GM23338 (cell line): Measurements from ENCODE around the gene POLR1A. TPM values are rescaled to one million over a fixed set of nuclear protein-coding genes. Genes with fewer than 3 reads are reported as not detected.

Experiments used
- ATAC-seq: fragments of 200-7000 bp; cut with Tn5 transposase; 3 replicates; pipeline ENCODE4 v1.9.1; 2020
- DNase-seq: peaks from one replicate; pipeline ENCODE4 v3.0.0-alpha.2; 2015; ENCODE audit warnings: low spot score
- H2AFZ ChIP-seq: fragments of 200-600 bp; sonication (generic); 2 replicates; pipeline ENCODE4 v1.8.0; 2016; ENCODE audit warnings: antibody characterized with exemption, mild to moderate bottlenecking, moderate library complexity
- H3F3A ChIP-seq: fragments of 200-600 bp; sonication (generic); replicated peaks from 2 replicates; pipeline ENCODE4 v1.8.0; 2017; ENCODE audit warnings: antibody characterized with exemption, mixed run types, low read depth
- H3K27ac ChIP-seq: fragments of 200-600 bp; sonication (generic); 2 replicates; pipeline ENCODE4 v1.6.1; 2016; ENCODE audit warnings: low read depth
- H3K27me3 ChIP-seq: fragments of 200-600 bp; sonication (generic); 2 replicates; pipeline ENCODE4 v1.8.0; 2016; ENCODE audit warnings: mild to moderate bottlenecking, mixed run types, moderate library complexity; ENCODE audit not compliant: insufficient read depth
- H3K36me3 ChIP-seq: fragments of 200-600 bp; sonication (generic); 2 replicates; pipeline ENCODE4 v1.8.0; 2016; ENCODE audit warnings: mild to moderate bottlenecking; ENCODE audit not compliant: insufficient read depth
- H3K4me1 ChIP-seq: fragments of 200-600 bp; sonication (generic); 2 replicates; pipeline ENCODE4 v1.8.0; 2016; ENCODE audit warnings: mild to moderate bottlenecking, moderate library complexity; ENCODE audit not compliant: insufficient read depth
- H3K4me2 ChIP-seq: fragments of 200-600 bp; sonication (generic); 2 replicates; pipeline ENCODE4 v1.7.1; 2017; ENCODE audit warnings: mixed run types
- H3K4me3 ChIP-seq: fragments of 200-600 bp; sonication (generic); 2 replicates; pipeline ENCODE4 v1.6.1; 2016; ENCODE audit warnings: mixed run types
- H3K79me2 ChIP-seq: fragments of 200-600 bp; sonication (generic); replicated peaks from 2 replicates; pipeline ENCODE4 v1.8.0; 2017; ENCODE audit warnings: mild to moderate bottlenecking; ENCODE audit not compliant: insufficient read depth
- H3K9me2 ChIP-seq: fragments of 200-600 bp; sonication (generic); 2 replicates; pipeline ENCODE4 v1.8.0; 2017; ENCODE audit not compliant: insufficient read depth
- H4K20me1 ChIP-seq: fragments of 200-600 bp; sonication (generic); replicated peaks from 2 replicates; pipeline ENCODE4 v1.8.0; 2017; ENCODE audit warnings: mild to moderate bottlenecking; ENCODE audit not compliant: insufficient read depth
- H3K27ac Mint-ChIP-seq: 2 replicates; pipeline ENCODE4 v1.8.0; 2020; ENCODE audit warnings: inconsistent platforms, mild to moderate bottlenecking, moderate library complexity, mixed read lengths
- H3K27me3 Mint-ChIP-seq: 3 replicates; pipeline ENCODE4 v1.8.0; 2022; ENCODE audit warnings: low read depth, mild to moderate bottlenecking, moderate library complexity, mixed read lengths, inconsistent platforms; ENCODE audit not compliant: insufficient read depth, poor library complexity
- H3K36me3 Mint-ChIP-seq: 3 replicates; pipeline ENCODE4 v1.8.0; 2021; ENCODE audit warnings: low read depth, mild to moderate bottlenecking, inconsistent platforms, moderate library complexity, mixed read lengths
- H3K4me1 Mint-ChIP-seq: 3 replicates; pipeline ENCODE4 v1.8.0; 2020; ENCODE audit warnings: mild to moderate bottlenecking, inconsistent platforms, mixed read lengths
- H3K4me3 Mint-ChIP-seq: 3 replicates; pipeline ENCODE4 v1.8.0; 2021; ENCODE audit warnings: moderate library complexity, mild to moderate bottlenecking, inconsistent platforms, mixed read lengths
- H3K9me3 Mint-ChIP-seq: 3 replicates; pipeline ENCODE4 v1.8.0; 2020; ENCODE audit warnings: moderate library complexity, mild to moderate bottlenecking, inconsistent platforms, mixed read lengths
- CREB1 ChIP-seq: fragments of 250-450 bp; sonication (Bioruptor Pico); IDR thresholded peaks from 2 replicates; pipeline ENCODE4 v1.5.0; 2020; ENCODE audit warnings: low read depth, mild to moderate bottlenecking, moderate library complexity
- CTCF ChIP-seq, 2 experiments: fragments of 200-600 bp in 1 of 2; sonication (generic) in 1 of 2; conservative IDR thresholded peaks; 2 replicates each; pipeline versions ENCODE4 v1.5.1 to v1.6.1; 2016 to 2017; ENCODE audit warnings: antibody characterized with exemption in 2 of 2, low read depth in 2 of 2, mild to moderate bottlenecking in 2 of 2, moderate library complexity in 1 of 2
- EZH2 ChIP-seq: fragments of 200-600 bp; sonication (generic); IDR thresholded peaks from one replicate; pipeline ENCODE4 v1.8.0; 2017; ENCODE audit warnings: antibody characterized with exemption, mild to moderate bottlenecking, low read depth; ENCODE audit not compliant: unreplicated experiment
- EZH2phosphoT487 ChIP-seq: fragments of 200-600 bp; sonication (generic); IDR thresholded peaks from one replicate; pipeline ENCODE4 v1.8.1; 2018; ENCODE audit warnings: antibody characterized with exemption; ENCODE audit not compliant: unreplicated experiment
- JUNB ChIP-seq: IDR thresholded peaks from one replicate; pipeline ENCODE4 v1.6.1; 2016; ENCODE audit warnings: antibody characterized with exemption; ENCODE audit not compliant: unreplicated experiment
- POLR2AphosphoS5 ChIP-seq: IDR thresholded peaks from 2 replicates; pipeline ENCODE4 v1.6.1; 2016; ENCODE audit warnings: antibody characterized with exemption, low read depth
- REST ChIP-seq: IDR thresholded peaks from one replicate; pipeline ENCODE4 v1.6.1; 2018; ENCODE audit warnings: antibody characterized with exemption; ENCODE audit not compliant: unreplicated experiment
- ZNF114 ChIP-seq: fragments of 250-450 bp; sonication (Bioruptor Pico); IDR thresholded peaks from 2 replicates; pipeline ENCODE4 v1.5.0; 2020; ENCODE audit warnings: mild to moderate bottlenecking, moderate library complexity
- ZNF331 ChIP-seq: fragments of 250-450 bp; sonication (Bioruptor Pico); IDR thresholded peaks from 2 replicates; pipeline ENCODE4 v1.5.0; 2020; ENCODE audit warnings: low read depth, mild to moderate bottlenecking, moderate library complexity
- polyA plus RNA-seq: library from polyadenylated mRNA; unstranded; fragments of >200 nt; fragmentation: Nextera tagmentation; extraction: Ambion mirVana; gene quantifications from 2 replicates; pipeline ENCODE4 v1.2.1, GENCODE V29; 2016
- total RNA-seq: library from RNA; depleted of rRNA; stranded (reverse); fragments of >200 nt; shearing (Covaris generic); gene quantifications from 2 replicates; pipeline ENCODE4 v1.2.3, GENCODE V29; 2014
- TF ChIP-seq, protein P1 (sequence below): IDR thresholded peaks from 2 replicates; pipeline ENCODE4 v1.6.1; 2016; ENCODE audit warnings: antibody characterized with exemption

POLR1A gene
- total and polyA plus RNA-seq, 2 experiments from 2014 or later: 13.8 to 43.2 TPM

GRCh38 chr2:86087936-86088850 lies 17.5 kb downstream of the POLR1A start:
- Histone ChIP-seq H2AFZ (no peak overlapping the region), H3K27me3 (no peaks in the 10 kb centered on the region), H3K36me3 (peaks cover 27% of the 10 kb centered on the region), H4K20me1 (peaks cover 18% of the 10 kb centered on the region), H3K4me1 (no peaks in the 10 kb centered on the region), H3K27ac (no peak overlapping the region), H3K9me2 (no peaks in the 10 kb centered on the region), H3K4me2 (no peak overlapping the region), H3K4me3 (no peak overlapping the region), H3K79me2 (peaks cover 16% of the 10 kb centered on the region), H3F3A (no peaks in the 10 kb centered on the region)
- Mint-ChIP-seq H3K27me3 (no peaks in the 10 kb centered on the region), H3K4me3 (no peak overlapping the region), H3K4me1 (no peaks in the 10 kb centered on the region), H3K36me3 (peaks cover 61% of the 10 kb centered on the region), H3K27ac (no peak overlapping the region), H3K9me3 (no peaks in the 10 kb centered on the region)
- DNase-seq: peak; percentile 39
- peak; percentile 47 to 80 for TF ChIP-seq CTCF (conservative IDR thresholded peaks at IDR 0.05; ENCODE audit: low read depth in 2 of 2)
- TF ChIP-seq EZH2: no peak
- ATAC-seq: peak; percentile 78

- H4K20me1 ChIP-seq: peaks cover 29% of the 10 kb centered on the region
- H2AFZ ChIP-seq: no peak overlapping the region
- H3K27ac ChIP-seq: no peak overlapping the region
- Mint-ChIP-seq H3K36me3 (peaks cover 69% of the 10 kb centered on the region), H3K4me3 (no peak overlapping the region), H3K27me3 (peaks cover 2% of the 10 kb centered on the region), H3K9me3 (no peaks in the 10 kb centered on the region), H3K27ac (no peak overlapping the region), H3K4me1 (no peaks in the 10 kb centered on the region)
- no peaks in the 10 kb centered on the region for H3K9me2 ChIP-seq
- H3K36me3 ChIP-seq: peaks cover 28% of the 10 kb centered on the region
- DNase-seq (no peak), ATAC-seq (no peak)
- no peaks in the 10 kb centered on the region for H3F3A ChIP-seq
- no peaks in the 10 kb centered on the region for H3K79me2 ChIP-seq
- H3K4me2 ChIP-seq: no peak overlapping the region
- no peaks in the 10 kb centered on the region for H3K27me3 ChIP-seq
- H3K4me1 ChIP-seq: no peaks in the 10 kb centered on the region
- no peak overlapping the region for H3K4me3 ChIP-seq
- TF ChIP-seq, protein P1, sequence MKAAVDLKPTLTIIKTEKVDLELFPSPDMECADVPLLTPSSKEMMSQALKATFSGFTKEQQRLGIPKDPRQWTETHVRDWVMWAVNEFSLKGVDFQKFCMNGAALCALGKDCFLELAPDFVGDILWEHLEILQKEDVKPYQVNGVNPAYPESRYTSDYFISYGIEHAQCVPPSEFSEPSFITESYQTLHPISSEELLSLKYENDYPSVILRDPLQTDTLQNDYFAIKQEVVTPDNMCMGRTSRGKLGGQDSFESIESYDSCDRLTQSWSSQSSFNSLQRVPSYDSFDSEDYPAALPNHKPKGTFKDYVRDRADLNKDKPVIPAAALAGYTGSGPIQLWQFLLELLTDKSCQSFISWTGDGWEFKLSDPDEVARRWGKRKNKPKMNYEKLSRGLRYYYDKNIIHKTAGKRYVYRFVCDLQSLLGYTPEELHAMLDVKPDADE: no peak
- TF ChIP-seq JUNB: no peak
- no peak for TF ChIP-seq CREB1 (CRISPR knock-in tag)
- no peak for TF ChIP-seq REST
- TF ChIP-seq EZH2phosphoT487: no peak
- TF ChIP-seq ZNF331 (CRISPR knock-in tag): no peak
- TF ChIP-seq ZNF114 (CRISPR knock-in tag): no peak
- TF ChIP-seq POLR2AphosphoS5: no peak
- TF ChIP-seq EZH2: no peak
Observed at GRCh38 chr2:86082756-86083155, 22.9 kb downstream of the POLR1A start.
